Mammary epithelial cell (primary cell): ENCODE data around the gene ANKS1B.

ENCODE experiments used
- EZH2 ChIP-seq: IDR thresholded peaks from 2 replicates; pipeline ENCODE4 v1.6.1; 2012; ENCODE audit warnings: low read length, inconsistent platforms, borderline replicate concordance
- TF ChIP-seq, protein P1 (sequence below), 2 donors: IDR thresholded peaks in 1 of 2; conservative IDR thresholded peaks in 1 of 2; 2 replicates each; pipeline ENCODE4 v1.5.1; 2011 to 2012; ENCODE audit warnings: inconsistent platforms in 2 of 2, low read length in 2 of 2, mild to moderate bottlenecking in 2 of 2, control low read depth in 1 of 2, low read depth in 1 of 2; ENCODE audit not compliant: insufficient read depth in 1 of 2; ENCODE audit errors: extremely low read depth in 1 of 2

DNA sequence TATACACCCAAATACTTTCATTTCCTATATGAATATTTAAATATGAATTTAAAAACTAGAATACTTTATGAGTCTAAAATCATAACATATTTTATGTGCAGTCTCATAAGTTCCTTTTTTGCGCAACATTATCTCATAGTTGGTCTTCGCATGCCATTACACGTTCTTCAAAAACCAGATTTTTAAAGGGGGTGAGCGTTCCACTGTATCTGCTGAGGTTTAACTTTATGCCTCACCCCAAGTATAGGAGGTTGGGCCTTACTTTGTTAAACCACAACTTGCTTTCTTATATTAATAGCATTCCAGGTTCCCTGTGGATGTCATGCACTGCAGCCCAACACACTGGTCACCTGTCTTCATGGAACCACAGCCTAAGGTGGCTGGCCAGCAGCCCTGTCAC, 1221.1 kb downstream of the ANKS1B start:
- TF ChIP-seq, protein P1, sequence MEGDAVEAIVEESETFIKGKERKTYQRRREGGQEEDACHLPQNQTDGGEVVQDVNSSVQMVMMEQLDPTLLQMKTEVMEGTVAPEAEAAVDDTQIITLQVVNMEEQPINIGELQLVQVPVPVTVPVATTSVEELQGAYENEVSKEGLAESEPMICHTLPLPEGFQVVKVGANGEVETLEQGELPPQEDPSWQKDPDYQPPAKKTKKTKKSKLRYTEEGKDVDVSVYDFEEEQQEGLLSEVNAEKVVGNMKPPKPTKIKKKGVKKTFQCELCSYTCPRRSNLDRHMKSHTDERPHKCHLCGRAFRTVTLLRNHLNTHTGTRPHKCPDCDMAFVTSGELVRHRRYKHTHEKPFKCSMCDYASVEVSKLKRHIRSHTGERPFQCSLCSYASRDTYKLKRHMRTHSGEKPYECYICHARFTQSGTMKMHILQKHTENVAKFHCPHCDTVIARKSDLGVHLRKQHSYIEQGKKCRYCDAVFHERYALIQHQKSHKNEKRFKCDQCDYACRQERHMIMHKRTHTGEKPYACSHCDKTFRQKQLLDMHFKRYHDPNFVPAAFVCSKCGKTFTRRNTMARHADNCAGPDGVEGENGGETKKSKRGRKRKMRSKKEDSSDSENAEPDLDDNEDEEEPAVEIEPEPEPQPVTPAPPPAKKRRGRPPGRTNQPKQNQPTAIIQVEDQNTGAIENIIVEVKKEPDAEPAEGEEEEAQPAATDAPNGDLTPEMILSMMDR (conservative IDR thresholded peaks at IDR 0.05 in 1 of 2, IDR thresholded peaks at IDR 0.05 in 1 of 2; ENCODE audit: extremely low read depth in 1 of 2, insufficient read depth in 1 of 2, low read depth in 1 of 2, low read length in 2 of 2), result no peak
- TF ChIP-seq EZH2, result no peak
